Stimulated activated CD8-positive, alpha-beta memory T cell treated with anti-CD3 and anti-CD28 coated beads, Interleukin-7, amount 100 ng/mL, for 1 hour (primary cell): ENCODE data around the gene IMMP2L.

Experiments used
- DNase-seq, 2 donors: peaks; one replicate each; pipeline ENCODE4 v3.0.0-alpha.2; 2020; ENCODE audit warnings: low read depth in 2 of 2

Gene IMMP2L

GRCh38 chr7:110929480-110930249 lies 632.6 kb downstream of the IMMP2L start:
- DNase-seq: no peak

GRCh38 chr7:110922906-110923305 lies 639.4 kb downstream of the IMMP2L start:
- no peak for DNase-seq

GRCh38 chr7:110921595-110922151 lies 640.6 kb downstream of the IMMP2L start:
- no peak for DNase-seq

- no peak for DNase-seq
Observed at GRCh38 chr7:110918949-110919548, 643.2 kb downstream of the IMMP2L start.

- DNase-seq: no peak
Observed at GRCh38 chr7:110914263-110914662, 648.0 kb downstream of the IMMP2L start.

- no peak for DNase-seq
Observed at GRCh38 chr7:110911632-110912031, 650.7 kb downstream of the IMMP2L start.

GRCh38 chr7:110909117-110909516 lies 653.2 kb downstream of the IMMP2L start:
- no peak for DNase-seq

GRCh38 chr7:110905773-110906566 lies 656.3 kb downstream of the IMMP2L start:
- no peak for DNase-seq

- no peak for DNase-seq
Observed at GRCh38 chr7:110898516-110898915, 663.8 kb downstream of the IMMP2L start.

GRCh38 chr7:110897538-110897937 lies 664.8 kb downstream of the IMMP2L start:
- DNase-seq: no peak

GRCh38 chr7:110894111-110894510 lies 668.2 kb downstream of the IMMP2L start:
- DNase-seq: no peak

- DNase-seq: no peak
Observed at GRCh38 chr7:110891197-110891596, 671.1 kb downstream of the IMMP2L start.

- no peak for DNase-seq
Observed at GRCh38 chr7:110890101-110890500, 672.2 kb downstream of the IMMP2L start.

GRCh38 chr7:110889335-110889734 lies 673.0 kb downstream of the IMMP2L start:
- no peak for DNase-seq

GRCh38 chr7:110888641-110889040 lies 673.7 kb downstream of the IMMP2L start:
- DNase-seq: no peak

- DNase-seq: no peak
Observed at GRCh38 chr7:110885474-110885873, 676.8 kb downstream of the IMMP2L start.

- DNase-seq: no peak
Observed at GRCh38 chr7:110881721-110882120, 680.6 kb downstream of the IMMP2L start.

- DNase-seq: no peak
Observed at GRCh38 chr7:110880971-110881370, 681.3 kb downstream of the IMMP2L start.

- no peak for DNase-seq
Observed at GRCh38 chr7:110877016-110877415, 685.3 kb downstream of the IMMP2L start.

GRCh38 chr7:110875346-110875745 lies 686.9 kb downstream of the IMMP2L start:
- no peak for DNase-seq

GRCh38 chr7:110871856-110872255 lies 690.4 kb downstream of the IMMP2L start:
- DNase-seq: no peak

- DNase-seq: no peak
Observed at GRCh38 chr7:110870926-110871325, 691.4 kb downstream of the IMMP2L start.
